ENCODE measurements around the gene ATM. TPM values are rescaled to one million over a fixed set of nuclear protein-coding genes. Genes with fewer than 3 reads are reported as not detected.

ATM gene
- total and polyA plus RNA-seq, 2 experiments from 2014 or later = 7.5 to 43.0 TPM

DNA sequence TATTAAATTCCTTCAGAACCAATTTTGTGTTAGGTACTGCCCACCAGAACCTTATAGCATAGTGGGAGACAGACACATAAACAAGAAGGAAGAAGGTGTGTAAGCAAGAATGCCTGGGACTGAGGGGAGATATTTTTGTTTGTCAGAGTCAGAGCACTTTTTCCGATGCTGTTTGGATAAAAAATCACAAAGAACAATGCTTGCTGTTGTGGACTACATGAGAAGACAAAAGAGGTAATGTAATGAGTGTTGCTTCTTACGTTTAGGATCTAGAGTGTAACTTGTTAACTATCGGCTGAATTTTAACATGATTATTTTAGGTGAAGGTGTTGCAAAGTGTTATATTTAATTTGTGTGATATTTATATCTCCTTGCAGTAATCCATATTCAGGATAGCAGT, 84.9 kb downstream of the ATM start:
- no peaks in the 10 kb centered on the region for H3K4me1 ChIP-seq (ENCODE audit: insufficient read depth)
- H3K4me2 ChIP-seq = no peak overlapping the region
- H2AFZ ChIP-seq = no peak overlapping the region
- H3K9me2 ChIP-seq (replicated peaks; ENCODE audit: insufficient read depth) = no peaks in the 10 kb centered on the region
- no peak overlapping the region for H3K4me3 ChIP-seq
- no peaks in the 10 kb centered on the region for H3K9me3 ChIP-seq (ENCODE audit: low read depth)
- no peaks in the 10 kb centered on the region for H3K27me3 ChIP-seq
- TF ChIP-seq, protein P1, sequence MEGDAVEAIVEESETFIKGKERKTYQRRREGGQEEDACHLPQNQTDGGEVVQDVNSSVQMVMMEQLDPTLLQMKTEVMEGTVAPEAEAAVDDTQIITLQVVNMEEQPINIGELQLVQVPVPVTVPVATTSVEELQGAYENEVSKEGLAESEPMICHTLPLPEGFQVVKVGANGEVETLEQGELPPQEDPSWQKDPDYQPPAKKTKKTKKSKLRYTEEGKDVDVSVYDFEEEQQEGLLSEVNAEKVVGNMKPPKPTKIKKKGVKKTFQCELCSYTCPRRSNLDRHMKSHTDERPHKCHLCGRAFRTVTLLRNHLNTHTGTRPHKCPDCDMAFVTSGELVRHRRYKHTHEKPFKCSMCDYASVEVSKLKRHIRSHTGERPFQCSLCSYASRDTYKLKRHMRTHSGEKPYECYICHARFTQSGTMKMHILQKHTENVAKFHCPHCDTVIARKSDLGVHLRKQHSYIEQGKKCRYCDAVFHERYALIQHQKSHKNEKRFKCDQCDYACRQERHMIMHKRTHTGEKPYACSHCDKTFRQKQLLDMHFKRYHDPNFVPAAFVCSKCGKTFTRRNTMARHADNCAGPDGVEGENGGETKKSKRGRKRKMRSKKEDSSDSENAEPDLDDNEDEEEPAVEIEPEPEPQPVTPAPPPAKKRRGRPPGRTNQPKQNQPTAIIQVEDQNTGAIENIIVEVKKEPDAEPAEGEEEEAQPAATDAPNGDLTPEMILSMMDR (IDR thresholded peaks at IDR 0.05; ENCODE audit: poor library complexity) = no peak
- TF ChIP-seq EZH2 (IDR thresholded peaks at IDR 0.05; ENCODE audit: borderline replicate concordance) (no peak), EZH2phosphoT487 (IDR thresholded peaks at IDR 0.05; ENCODE audit: low read depth, severe bottlenecking, unreplicated experiment) (no peak)
- no peaks in the 10 kb centered on the region for H3K79me2 ChIP-seq
- no peak for DNase-seq (ENCODE audit: low spot score)
- H3K36me3 ChIP-seq (replicated peaks; ENCODE audit: insufficient read depth, low read depth) = no peaks in the 10 kb centered on the region
- no peaks in the 10 kb centered on the region for H4K20me1 ChIP-seq (ENCODE audit: insufficient read depth, poor library complexity, severe bottlenecking)
- WGBS (ENCODE audit: low lambda C conversion rate, missing lambda C conversion rate) = 91% methylated on average over 3 of the region's 3 CpGs
- no peak overlapping the region for H3K27ac ChIP-seq

DNA sequence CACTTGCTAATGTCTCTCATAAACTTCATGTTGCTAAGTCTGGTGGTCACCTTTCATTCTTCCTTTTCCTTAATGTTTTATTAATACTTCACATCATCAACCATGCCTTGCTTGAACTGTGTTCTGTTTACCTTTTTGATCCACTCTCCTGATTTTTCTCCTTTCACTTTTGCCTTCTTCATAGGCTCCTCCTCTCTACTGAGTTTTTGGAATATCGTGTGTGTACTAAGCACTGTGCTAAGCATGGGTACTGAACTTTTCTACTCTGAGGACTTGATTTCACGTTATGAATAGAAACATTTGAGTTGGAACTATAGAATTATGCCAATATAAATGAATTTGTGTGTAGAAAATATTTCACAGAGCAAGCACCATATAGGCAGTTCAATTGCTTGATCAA, 90.6 kb downstream of the ATM start:
- Histone ChIP-seq H3K79me2 (no peaks in the 10 kb centered on the region), H3K4me2 (no peak overlapping the region), H3K9me3 (ENCODE audit: low read depth) (no peaks in the 10 kb centered on the region), H3K36me3 (replicated peaks; ENCODE audit: insufficient read depth, low read depth) (no peaks in the 10 kb centered on the region), H3K27ac (no peak overlapping the region), H4K20me1 (ENCODE audit: insufficient read depth, poor library complexity, severe bottlenecking) (no peaks in the 10 kb centered on the region), H3K9me2 (replicated peaks; ENCODE audit: insufficient read depth) (no peaks in the 10 kb centered on the region), H3K27me3 (no peaks in the 10 kb centered on the region), H3K4me3 (no peak overlapping the region), H3K4me1 (ENCODE audit: insufficient read depth) (no peaks in the 10 kb centered on the region), H2AFZ (no peak overlapping the region)
- DNase-seq (ENCODE audit: low spot score) = no peak
- TF ChIP-seq, protein P1 (IDR thresholded peaks at IDR 0.05; ENCODE audit: poor library complexity) = no peak
- TF ChIP-seq EZH2phosphoT487 (IDR thresholded peaks at IDR 0.05; ENCODE audit: low read depth, severe bottlenecking, unreplicated experiment) = no peak
- no peak for TF ChIP-seq EZH2 (IDR thresholded peaks at IDR 0.05; ENCODE audit: borderline replicate concordance)
- 86% methylated on average over 2 of the region's 2 CpGs for WGBS (ENCODE audit: low lambda C conversion rate, missing lambda C conversion rate)

DNA sequence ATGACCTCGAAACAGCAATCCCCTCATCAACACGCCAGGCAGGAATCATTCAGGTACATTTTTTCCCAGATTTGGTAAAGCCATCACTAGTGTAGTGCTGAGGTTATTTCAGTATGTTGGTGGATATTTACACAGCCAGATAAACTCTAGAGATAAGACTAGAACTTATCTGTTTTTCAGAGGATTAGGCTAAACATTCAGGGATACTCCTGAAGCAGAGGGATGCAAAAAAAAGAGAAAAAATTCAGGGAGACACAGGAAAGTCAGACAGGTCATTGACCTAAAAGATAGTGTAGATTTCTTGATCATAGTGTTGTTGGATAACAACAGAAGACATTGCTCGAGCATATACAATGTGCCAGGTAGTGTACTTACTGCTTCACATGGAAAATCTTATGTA, 93.2 kb downstream of the ATM start:
- H3K79me2 ChIP-seq = no peaks in the 10 kb centered on the region
- no peaks in the 10 kb centered on the region for H3K36me3 ChIP-seq (replicated peaks; ENCODE audit: insufficient read depth, low read depth)
- H3K4me1 ChIP-seq (ENCODE audit: insufficient read depth) = no peaks in the 10 kb centered on the region
- no peak for DNase-seq (ENCODE audit: low spot score)
- no peak overlapping the region for H3K4me2 ChIP-seq
- H4K20me1 ChIP-seq (ENCODE audit: insufficient read depth, poor library complexity, severe bottlenecking) = no peaks in the 10 kb centered on the region
- no peak overlapping the region for H2AFZ ChIP-seq
- H3K4me3 ChIP-seq = no peak overlapping the region
- no peaks in the 10 kb centered on the region for H3K9me3 ChIP-seq (ENCODE audit: low read depth)
- no peaks in the 10 kb centered on the region for H3K27me3 ChIP-seq
- WGBS (ENCODE audit: low lambda C conversion rate, missing lambda C conversion rate) = 66% methylated on average over 3 of the region's 3 CpGs
- TF ChIP-seq, protein P1 (IDR thresholded peaks at IDR 0.05; ENCODE audit: poor library complexity) = no peak
- no peak for TF ChIP-seq EZH2 (IDR thresholded peaks at IDR 0.05; ENCODE audit: borderline replicate concordance)
- TF ChIP-seq EZH2phosphoT487 (IDR thresholded peaks at IDR 0.05; ENCODE audit: low read depth, severe bottlenecking, unreplicated experiment) = no peak
- H3K9me2 ChIP-seq (replicated peaks; ENCODE audit: insufficient read depth) = no peaks in the 10 kb centered on the region
- no peak overlapping the region for H3K27ac ChIP-seq

Measured in hepatocyte (in vitro differentiated cells).